Naive thymus-derived CD4-positive, alpha-beta T cell (primary cell): Measurements from ENCODE around the gene KCNIP4. TPM values are rescaled to one million over a fixed set of nuclear protein-coding genes. Genes with fewer than 3 reads are reported as not detected.

Experiments
- ATAC-seq: fragments of 150-1000 bp; cut with Tn5 transposase; 2 replicates; pipeline ENCODE4 v1.10.0; 2021; ENCODE audit warnings: mild to moderate bottlenecking, moderate library complexity
- CTCF ChIA-PET: fragments of 350-600 bp; sonication (Branson Sonifier 250); formaldehyde crosslinking; loops from one replicate; lab custom pipeline; 2021; ENCODE audit warnings: antibody characterized with exemption; lab: Charles Lee
- POLR2A ChIA-PET: fragments of 350-600 bp; sonication (Branson Sonifier 250); formaldehyde crosslinking; loops from one replicate; lab custom pipeline; 2021; ENCODE audit warnings: antibody characterized with exemption, inconsistent platforms; lab: Charles Lee
- DNase-seq, 9 donors: peaks; one replicate each; pipeline versions ENCODE4 v3.0.0 to v3.0.0-alpha.2; 2020 to 2022; ENCODE audit warnings: mixed read lengths in 1 of 9
- H3K27ac ChIP-seq: one replicate; pipeline ENCODE4 v1.7.0; 2013; ENCODE audit warnings: mild to moderate bottlenecking, low read depth, low read length, moderate library complexity
- H3K27me3 ChIP-seq, 2 donors: one replicate each; pipeline ENCODE4 v1.7.0; 2013; ENCODE audit warnings: low read length in 2 of 2, mild to moderate bottlenecking in 2 of 2, moderate library complexity in 2 of 2; ENCODE audit not compliant: control insufficient read depth in 2 of 2, insufficient read depth in 2 of 2
- H3K36me3 ChIP-seq, 3 experiments: 1 replicate in 2 of 3; 2 replicates in 1 of 3; pipeline ENCODE4 v1.7.0; 2013; ENCODE audit warnings: low read length in 3 of 3, mild to moderate bottlenecking in 3 of 3, moderate library complexity in 1 of 3; ENCODE audit not compliant: insufficient read depth in 3 of 3, control insufficient read depth in 2 of 3
- H3K4me1 ChIP-seq, 2 donors: one replicate each; pipeline ENCODE4 v1.7.0; 2013; ENCODE audit warnings: low read length in 2 of 2, mild to moderate bottlenecking in 2 of 2, moderate library complexity in 1 of 2; ENCODE audit not compliant: control insufficient read depth in 2 of 2, insufficient read depth in 2 of 2
- H3K4me3 ChIP-seq: 2 replicates; pipeline ENCODE4 v1.7.0; 2013; ENCODE audit warnings: mild to moderate bottlenecking, low read length
- H3K9me3 ChIP-seq, 3 experiments: 1 replicate in 2 of 3; 2 replicates in 1 of 3; pipeline ENCODE4 v1.7.0; 2013; ENCODE audit warnings: low read length in 3 of 3; ENCODE audit not compliant: control insufficient read depth in 2 of 3
- H3K27ac Mint-ChIP-seq, 9 donors: one replicate each; pipeline ENCODE4 v1.8.0; 2020 to 2022; ENCODE audit warnings: mixed read lengths in 9 of 9, mild to moderate bottlenecking in 8 of 9, moderate library complexity in 5 of 9, inconsistent platforms in 2 of 9
- H3K27me3 Mint-ChIP-seq, 5 donors: one replicate each; pipeline ENCODE4 v1.8.0; 2021 to 2022; ENCODE audit warnings: mixed read lengths in 5 of 5, mild to moderate bottlenecking in 1 of 5
- H3K36me3 Mint-ChIP-seq, 5 donors: one replicate each; pipeline ENCODE4 v1.8.0; 2020 to 2022; ENCODE audit warnings: mixed read lengths in 5 of 5, mild to moderate bottlenecking in 3 of 5, inconsistent platforms in 1 of 5
- H3K4me1 Mint-ChIP-seq, 7 donors: one replicate each; pipeline ENCODE4 v1.8.0; 2020 to 2022; ENCODE audit warnings: mixed read lengths in 7 of 7, mild to moderate bottlenecking in 3 of 7, inconsistent platforms in 1 of 7
- H3K4me3 Mint-ChIP-seq, 10 donors: one replicate each; pipeline ENCODE4 v1.8.0; 2020 to 2022; ENCODE audit warnings: mild to moderate bottlenecking in 10 of 10, mixed read lengths in 10 of 10, moderate library complexity in 6 of 10, inconsistent platforms in 2 of 10
- H3K9me3 Mint-ChIP-seq, 11 donors: one replicate each; pipeline ENCODE4 v1.8.0; 2020 to 2022; ENCODE audit warnings: mixed read lengths in 11 of 11, mild to moderate bottlenecking in 4 of 11, inconsistent platforms in 1 of 11, moderate library complexity in 1 of 11
- intact Hi-C, 2 donors: fragments of 100-400 bp; cut with micrococcal nuclease; formaldehyde crosslinking; loops; one replicate each; pipeline ENCODE4 v1.15.1; 2023
- polyA plus RNA-seq, 2 donors: library from polyadenylated mRNA; unstranded; fragments of 300-500 nt; fragmentation: Illumina TruSeq; gene quantifications; one replicate each; pipeline ENCODE4 v1.2.3, GENCODE V29; 2021
- total RNA-seq, 6 experiments: library from RNA in 5 of 6; stranded (reverse) in 5 of 6; gene quantifications; 1 replicate in 5 of 6; 2 replicates in 1 of 6; pipeline ENCODE4 v1.2.3 and lab custom pipeline; 2021 to 2026

Gene KCNIP4
- total and polyA plus RNA-seq, 7 experiments from 2014 or later: 0.29 TPM; not detected in 6

- ChIA-PET CTCF (no interaction called here), POLR2A (no interaction called here)
- Histone ChIP-seq H3K27ac (no peak overlapping the region), H3K4me3 (no peak overlapping the region), H3K4me1 (no peaks in the 10 kb centered on the region), H3K9me3 (no peaks in the 10 kb centered on the region), H3K36me3 (no peaks in the 10 kb centered on the region), H3K27me3 (no peaks in the 10 kb centered on the region)
- Mint-ChIP-seq H3K9me3 (peaks cover 0 to 10% (median 1%) of the 10 kb centered on the region in 11 donors), H3K27me3 (no peaks in the 10 kb centered on the region), H3K4me1 (no peaks in the 10 kb centered on the region), H3K27ac (no peak overlapping the region), H3K4me3 (no peak overlapping the region), H3K36me3 (no peaks in the 10 kb centered on the region)
- intact Hi-C loops: no loop called here
- DNase-seq: no peak
- ATAC-seq: no peak
These were observed 323.1 kb downstream of the KCNIP4 start for GRCh38 chr4:21625447-21625846.

DNA sequence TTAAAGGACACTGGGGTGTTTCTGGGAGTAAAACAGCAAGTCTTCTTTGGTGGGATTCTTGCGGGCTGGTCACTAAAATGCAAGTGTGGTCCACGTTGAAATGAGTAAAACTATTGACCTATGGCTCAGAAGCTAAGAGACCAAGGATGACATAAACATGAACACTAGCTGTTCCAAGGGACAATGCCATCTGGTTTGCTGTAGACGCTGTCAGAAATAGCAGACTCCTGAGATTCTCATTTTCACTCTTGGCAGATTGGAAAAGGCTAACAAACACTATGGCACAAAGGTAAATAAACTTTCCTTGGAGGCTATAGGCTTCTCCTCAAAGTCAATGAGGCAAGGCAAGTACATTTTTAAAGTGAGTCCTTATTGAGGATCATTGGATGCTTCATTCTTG is 343.6 kb downstream of the KCNIP4 start:
- Mint-ChIP-seq H3K4me3 (no peak overlapping the region), H3K4me1 (no peaks in the 10 kb centered on the region), H3K9me3 (peaks cover 0 to 35% (median 8%) of the 10 kb centered on the region in 11 donors), H3K36me3 (no peaks in the 10 kb centered on the region), H3K27ac (no peak overlapping the region), H3K27me3 (peaks cover 0 to 4% (median 0%) of the 10 kb centered on the region in 5 donors)
- Histone ChIP-seq H3K27ac (no peak overlapping the region), H3K4me3 (no peak overlapping the region), H3K27me3 (no peaks in the 10 kb centered on the region), H3K36me3 (no peaks in the 10 kb centered on the region), H3K9me3 (no peaks in the 10 kb centered on the region), H3K4me1 (no peaks in the 10 kb centered on the region)
- no peak for ATAC-seq
- POLR2A ChIA-PET: no interaction called here
- no peak for DNase-seq
- intact Hi-C loops: no loop called here
- CTCF ChIA-PET: no interaction called here

- CTCF ChIA-PET: no interaction called here
- no peaks in the 10 kb centered on the region for H3K9me3 ChIP-seq
- Mint-ChIP-seq H3K36me3 (no peaks in the 10 kb centered on the region), H3K27me3 (peaks cover 0 to 3% (median 0%) of the 10 kb centered on the region in 5 donors), H3K27ac (no peak overlapping the region), H3K9me3 (peaks cover 0 to 18% (median 1%) of the 10 kb centered on the region in 11 donors), H3K4me1 (no peaks in the 10 kb centered on the region), H3K4me3 (no peak overlapping the region)
- POLR2A ChIA-PET: no interaction called here
- intact Hi-C loops: no loop called here
- H3K4me3 ChIP-seq: no peak overlapping the region
- H3K4me1 ChIP-seq: no peaks in the 10 kb centered on the region
- H3K27ac ChIP-seq: no peak overlapping the region
- no peak for ATAC-seq
- no peaks in the 10 kb centered on the region for H3K27me3 ChIP-seq
- no peak for DNase-seq
- no peaks in the 10 kb centered on the region for H3K36me3 ChIP-seq
These were observed 352.1 kb downstream of the KCNIP4 start for GRCh38 chr4:21596521-21596920.

GRCh38 chr4:21593671-21594001 is 354.9 kb downstream of the KCNIP4 start:
- Mint-ChIP-seq H3K27me3 (no peaks in the 10 kb centered on the region), H3K36me3 (no peaks in the 10 kb centered on the region), H3K27ac (no peak overlapping the region), H3K4me3 (no peak overlapping the region), H3K9me3 (peaks cover 0 to 15% (median 1%) of the 10 kb centered on the region in 11 donors), H3K4me1 (no peaks in the 10 kb centered on the region)
- DNase-seq: no peak
- no peak overlapping the region for H3K4me3 ChIP-seq
- no peaks in the 10 kb centered on the region for H3K9me3 ChIP-seq
- intact Hi-C loops: no loop called here
- H3K27ac ChIP-seq: no peak overlapping the region
- H3K36me3 ChIP-seq: no peaks in the 10 kb centered on the region
- CTCF ChIA-PET: no interaction called here
- H3K4me1 ChIP-seq: no peaks in the 10 kb centered on the region
- POLR2A ChIA-PET: no interaction called here
- no peak for ATAC-seq
- H3K27me3 ChIP-seq: no peaks in the 10 kb centered on the region

- Mint-ChIP-seq H3K4me1 (no peaks in the 10 kb centered on the region), H3K4me3 (no peak overlapping the region), H3K27me3 (no peaks in the 10 kb centered on the region), H3K27ac (no peak overlapping the region), H3K9me3 (peaks cover 0 to 15% (median 1%) of the 10 kb centered on the region in 11 donors), H3K36me3 (no peaks in the 10 kb centered on the region)
- POLR2A ChIA-PET: no interaction called here
- CTCF ChIA-PET: no interaction called here
- Histone ChIP-seq H3K9me3 (no peaks in the 10 kb centered on the region), H3K4me3 (no peak overlapping the region), H3K4me1 (no peaks in the 10 kb centered on the region), H3K36me3 (no peaks in the 10 kb centered on the region), H3K27me3 (no peaks in the 10 kb centered on the region), H3K27ac (no peak overlapping the region)
- no peak for ATAC-seq
- no peak for DNase-seq
- intact Hi-C loops: no loop called here
These were observed 355.5 kb downstream of the KCNIP4 start for GRCh38 chr4:21592970-21593670.

DNA sequence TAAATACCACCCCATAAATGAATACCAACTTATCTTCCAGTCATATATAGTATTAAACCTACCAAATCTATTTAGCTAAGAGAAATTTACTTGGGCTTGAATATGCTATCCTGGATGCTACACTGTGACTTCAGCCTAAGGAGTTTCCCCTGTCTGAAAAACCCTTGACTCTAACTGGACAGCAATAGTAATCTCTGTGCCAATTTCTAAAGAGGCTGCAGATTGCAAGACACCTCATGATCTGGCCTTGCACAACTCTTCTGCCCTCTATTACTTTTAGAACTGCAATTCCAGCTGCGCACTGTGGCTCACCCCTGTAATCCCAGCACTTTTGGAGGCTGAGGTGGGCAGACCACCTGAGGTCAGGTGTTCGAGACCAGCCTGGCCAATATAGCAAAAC is 371.5 kb downstream of the KCNIP4 start:
- Mint-ChIP-seq H3K27ac (no peak overlapping the region), H3K4me3 (no peak overlapping the region), H3K9me3 (peaks cover 0 to 15% (median 2%) of the 10 kb centered on the region in 11 donors), H3K27me3 (peaks cover 0 to 4% (median 0%) of the 10 kb centered on the region in 5 donors), H3K4me1 (no peaks in the 10 kb centered on the region), H3K36me3 (no peaks in the 10 kb centered on the region)
- Histone ChIP-seq H3K27ac (no peak overlapping the region), H3K4me1 (no peaks in the 10 kb centered on the region), H3K4me3 (no peak overlapping the region), H3K27me3 (no peaks in the 10 kb centered on the region), H3K9me3 (no peaks in the 10 kb centered on the region), H3K36me3 (no peaks in the 10 kb centered on the region)
- ChIA-PET POLR2A (no interaction called here), CTCF (no interaction called here)
- DNase-seq (no peak), ATAC-seq (no peak)
- intact Hi-C loops: no loop called here

DNA sequence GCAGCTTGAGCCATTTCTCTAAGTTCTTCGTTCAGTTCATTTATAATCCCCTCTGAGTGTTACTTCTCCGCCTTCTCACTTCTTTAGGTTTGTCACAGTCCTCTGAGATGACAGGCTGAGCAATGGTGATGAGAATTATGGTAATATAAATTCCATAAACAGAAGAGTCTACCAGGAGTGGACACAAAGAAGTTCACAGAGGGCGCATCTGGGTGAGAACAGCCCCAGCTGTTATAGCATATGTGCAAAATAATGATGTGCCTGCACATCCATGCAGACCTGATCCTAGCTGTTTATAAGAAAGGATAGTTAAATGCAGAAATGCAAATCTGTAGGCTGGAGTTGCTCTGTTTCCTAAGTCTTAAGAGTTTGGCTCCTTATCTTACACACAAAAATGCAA is 377.5 kb downstream of the KCNIP4 start:
- H3K4me3 Mint-ChIP-seq: no peak overlapping the region
- no peaks in the 10 kb centered on the region for H3K36me3 ChIP-seq
- no peak overlapping the region for H3K27ac Mint-ChIP-seq
- no peaks in the 10 kb centered on the region for H3K36me3 Mint-ChIP-seq
- H3K9me3 Mint-ChIP-seq: peaks cover 0 to 10% (median 2%) of the 10 kb centered on the region in 11 donors
- H3K4me3 ChIP-seq: no peak overlapping the region
- intact Hi-C loops: no loop called here
- ChIA-PET CTCF (no interaction called here), POLR2A (no interaction called here)
- H3K27ac ChIP-seq: no peak overlapping the region
- no peaks in the 10 kb centered on the region for H3K27me3 ChIP-seq
- H3K9me3 ChIP-seq: no peaks in the 10 kb centered on the region
- ATAC-seq: no peak
- DNase-seq: no peak
- H3K4me1 Mint-ChIP-seq: no peaks in the 10 kb centered on the region
- no peaks in the 10 kb centered on the region for H3K27me3 Mint-ChIP-seq
- H3K4me1 ChIP-seq: no peaks in the 10 kb centered on the region
